K562 (cell line): ENCODE results near the gene GMEB1. TPM values are rescaled to one million over a fixed set of nuclear protein-coding genes. Genes with fewer than 3 reads are reported as not detected.
A peak's percentile ranks its signal among the peaks of the same experiment; 100 is the strongest.

ENCODE experiments used
- BRCA1 ChIP-seq, 2 experiments: fragments of 450-650 bp in 1 of 2; sonication (generic) in 1 of 2; formaldehyde crosslinking in 1 of 2; IDR thresholded peaks; 2 replicates each; pipeline versions ENCODE4 v1.5.0 to v1.6.1; 2017 to 2020; ENCODE audit warnings: mild to moderate bottlenecking in 1 of 2, missing genetic modification reagents in 1 of 2
- CBX3 ChIP-seq, 2 experiments: IDR thresholded peaks; 1 replicate in 1 of 2; 2 replicates in 1 of 2; pipeline ENCODE4 v1.6.1; 2012; ENCODE audit warnings: inconsistent platforms in 2 of 2, low read length in 2 of 2, borderline replicate concordance in 1 of 2, control low read depth in 1 of 2
- NEUROD1 ChIP-seq: fragments of 150-350 bp; IDR thresholded peaks from 2 replicates; pipeline ENCODE4 v1.6.1; 2014; ENCODE audit warnings: borderline replicate concordance, low read length, low read depth; ENCODE audit not compliant: partially characterized antibody
- POU5F1 ChIP-seq: fragments of 150-350 bp; IDR thresholded peaks from 2 replicates; pipeline ENCODE4 v1.6.1; 2014; ENCODE audit warnings: borderline replicate concordance, low read length, low read depth, mild to moderate bottlenecking; ENCODE audit not compliant: partially characterized antibody
- THAP7 ChIP-seq: fragments of 250-450 bp; sonication (Bioruptor Pico); IDR thresholded peaks from 2 replicates; pipeline ENCODE4 v1.5.0; 2021
- ZKSCAN1 ChIP-seq: fragments of 150-350 bp; IDR thresholded peaks from 2 replicates; pipeline ENCODE4 v1.6.1; 2016; ENCODE audit warnings: low read depth, low read length
- ZNF224 ChIP-seq: sonication (generic); formaldehyde crosslinking; IDR thresholded peaks from 2 replicates; pipeline ENCODE4 v1.8.0; 2022; ENCODE audit warnings: mild to moderate bottlenecking, missing genetic modification reagents
- ZNF778 ChIP-seq: fragments of 450-650 bp; formaldehyde crosslinking; IDR thresholded peaks from 2 replicates; pipeline ENCODE4 v1.4.0; 2020; ENCODE audit warnings: mild to moderate bottlenecking, moderate library complexity
- polyA plus RNA-seq, 8 experiments: library from polyadenylated mRNA; depleted of rRNA in 4 of 8; stranded (reverse) in 5 of 8; unstranded in 3 of 8; fragments of >200 nt; fragmentation: Nextera tagmentation in 2 of 8; fragmentation: Illumina TruSeq in 1 of 8; extraction: Ambion mirVana in 2 of 8; extraction: Trizol in 1 of 8; gene quantifications; 2 replicates each; pipeline versions ENCODE4 v1.2.1 to v1.2.3, GENCODE V29; 2011 to 2014; ENCODE audit warnings: inconsistent platforms in 1 of 8, missing spikeins in 1 of 8
- total RNA-seq, 7 experiments: library from RNA; depleted of rRNA in 6 of 7; stranded (reverse); fragments of >200 nt in 6 of 7; fragmentation: Illumina TruSeq in 2 of 7; extraction: Trizol in 2 of 7; gene quantifications; 2 replicates each; pipeline versions ENCODE4 v1.2.1 to v1.2.3, GENCODE V29; 2011 to 2021; ENCODE audit warnings: low replicate concordance in 1 of 7
- TF ChIP-seq, protein P1 (sequence below): fragments of 200-400 bp; formaldehyde crosslinking; IDR thresholded peaks from 2 replicates; pipeline ENCODE4 v1.6.1; 2017; ENCODE audit warnings: mild to moderate bottlenecking, low read depth, low read length, moderate library complexity

Gene GMEB1
- total and polyA plus RNA-seq, 9 of the 15 experiments (the other 6 are each of a cell fraction or from before 2014, with no cell fraction given): 6.6 to 17.5 (median 8.5) TPM

DNA sequence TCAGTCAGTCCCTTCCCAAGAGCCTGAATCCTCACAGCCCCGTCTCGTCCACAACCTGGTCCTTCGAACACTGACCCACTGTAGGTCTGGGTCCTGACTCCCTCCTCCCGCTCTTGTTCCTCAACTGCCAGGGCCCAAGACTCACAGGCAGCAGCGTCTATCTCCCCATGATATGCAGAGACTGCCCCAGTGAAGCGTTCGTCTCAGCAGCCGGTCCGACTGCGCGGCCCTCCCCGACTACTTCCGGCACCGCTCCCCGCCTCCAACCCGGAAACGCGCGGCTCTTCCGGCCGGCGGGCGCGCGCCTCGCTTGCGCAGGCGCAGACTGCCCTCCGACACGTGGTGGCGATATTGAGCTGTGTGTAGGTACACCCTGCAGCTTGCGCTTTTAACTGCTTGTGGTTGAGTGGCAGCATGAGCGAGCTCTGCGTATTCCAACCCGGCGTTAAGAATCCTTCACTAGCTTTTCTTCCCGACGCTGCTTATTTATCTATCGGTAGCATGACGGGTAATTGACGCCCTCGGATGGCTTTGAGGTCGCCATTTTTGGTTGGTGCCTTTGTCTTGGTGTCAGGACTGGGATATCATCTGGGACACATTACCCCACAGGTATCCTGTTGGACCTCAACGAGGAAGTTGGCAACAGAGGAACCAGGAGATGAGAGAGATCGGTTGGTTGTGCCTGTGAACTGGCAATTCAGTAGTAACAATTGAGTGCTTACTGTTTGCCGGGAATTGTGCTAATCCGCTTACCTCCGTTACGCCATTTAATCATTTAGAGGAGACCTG, 25.5 kb upstream of the GMEB1 start, which contains the start of gene TAF12 (continued):
- no peak for TF ChIP-seq ZNF778 (CRISPR knock-in tag)
- TF ChIP-seq POU5F1: peak; percentile 19
- peak; percentile 79 for TF ChIP-seq NEUROD1
- no peak for TF ChIP-seq ZNF224 (CRISPR knock-in tag)
- TF ChIP-seq CBX3 (IDR thresholded peaks at IDR 0.05; ENCODE audit: borderline replicate concordance in 1 of 2, low read length in 2 of 2): peak in 1 of 2 experiments; percentile 89; a peak in 2 of 3 replicates
- TF ChIP-seq, protein P1, sequence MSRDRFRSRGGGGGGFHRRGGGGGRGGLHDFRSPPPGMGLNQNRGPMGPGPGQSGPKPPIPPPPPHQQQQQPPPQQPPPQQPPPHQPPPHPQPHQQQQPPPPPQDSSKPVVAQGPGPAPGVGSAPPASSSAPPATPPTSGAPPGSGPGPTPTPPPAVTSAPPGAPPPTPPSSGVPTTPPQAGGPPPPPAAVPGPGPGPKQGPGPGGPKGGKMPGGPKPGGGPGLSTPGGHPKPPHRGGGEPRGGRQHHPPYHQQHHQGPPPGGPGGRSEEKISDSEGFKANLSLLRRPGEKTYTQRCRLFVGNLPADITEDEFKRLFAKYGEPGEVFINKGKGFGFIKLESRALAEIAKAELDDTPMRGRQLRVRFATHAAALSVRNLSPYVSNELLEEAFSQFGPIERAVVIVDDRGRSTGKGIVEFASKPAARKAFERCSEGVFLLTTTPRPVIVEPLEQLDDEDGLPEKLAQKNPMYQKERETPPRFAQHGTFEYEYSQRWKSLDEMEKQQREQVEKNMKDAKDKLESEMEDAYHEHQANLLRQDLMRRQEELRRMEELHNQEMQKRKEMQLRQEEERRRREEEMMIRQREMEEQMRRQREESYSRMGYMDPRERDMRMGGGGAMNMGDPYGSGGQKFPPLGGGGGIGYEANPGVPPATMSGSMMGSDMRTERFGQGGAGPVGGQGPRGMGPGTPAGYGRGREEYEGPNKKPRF: no peak
- peak; percentile 68 for TF ChIP-seq THAP7 (CRISPR knock-in tag)
- TF ChIP-seq ZKSCAN1: peak; percentile 48; the same call in 1 of the 2 replicates
- TF ChIP-seq BRCA1 (IDR thresholded peaks at IDR 0.05): no peak
- no peak for TF ChIP-seq BRCA1 (CRISPR knock-in tag; IDR thresholded peaks at IDR 0.05)
